HUES64 (cell line): ENCODE measurements around the gene PARN.
A peak's percentile ranks its signal among the peaks of the same experiment; 100 is the strongest.
"Not testable (repeated sequence)": the region's sequence is repeated elsewhere in the genome, so short reads cannot be mapped to it uniquely, and the experiment has no call there.

Source experiments
- H3K27ac ChIP-seq: 2 replicates; pipeline ENCODE4 v1.7.0; 2013; ENCODE audit warnings: low read depth, low read length, inconsistent platforms
- H3K27me3 ChIP-seq: 2 replicates; pipeline ENCODE4 v1.6.1; 2013; ENCODE audit warnings: mild to moderate bottlenecking, low read length; ENCODE audit not compliant: insufficient read depth
- H3K36me3 ChIP-seq: 2 replicates; pipeline ENCODE4 v1.6.1; 2013; ENCODE audit warnings: mild to moderate bottlenecking, low read length; ENCODE audit not compliant: insufficient read depth
- H3K4me1 ChIP-seq: 2 replicates; pipeline ENCODE4 v1.6.1; 2013; ENCODE audit warnings: mild to moderate bottlenecking, low read length, moderate library complexity; ENCODE audit not compliant: insufficient read depth
- H3K4me3 ChIP-seq: 2 replicates; pipeline ENCODE4 v1.5.1; 2013; ENCODE audit warnings: mild to moderate bottlenecking, low read length, moderate library complexity
- H3K9ac ChIP-seq: 2 replicates; pipeline ENCODE4 v1.6.1; 2013; ENCODE audit warnings: mild to moderate bottlenecking, low read depth, low read length
- H3K9me3 ChIP-seq: 2 replicates; pipeline ENCODE4 v1.6.1; 2013; ENCODE audit warnings: low read depth, low read length; ENCODE audit not compliant: insufficient read depth
- WGBS: fragments of 150-250, 120-280 bp; methylation state at CpG from one replicate; pipeline ENCODE4 v1.1.7; 2013; ENCODE audit warnings: missing lambda C conversion rate; 5-methylcytosine and 5-hydroxymethylcytosine counted together

PARN gene

GRCh38 chr16:14428043-14428442 is 202.0 kb downstream of the PARN start:
- Histone ChIP-seq H3K36me3 (peaks cover 6% of the 10 kb centered on the region), H3K4me1 (peaks cover 10% of the 10 kb centered on the region), H3K9ac (no peak overlapping the region), H3K4me3 (no peak overlapping the region), H3K27me3 (no peaks in the 10 kb centered on the region), H3K27ac (0 out of 2 replicates have a peak overlapping the region, but pooled peaks have one; percentile 22), H3K9me3 (no peaks in the 10 kb centered on the region)
- 95% methylated on average over 2 of the region's 4 CpGs for WGBS

- H3K36me3 ChIP-seq, result peaks cover 4% of the 10 kb centered on the region
- no peak overlapping the region for H3K4me3 ChIP-seq
- H3K4me1 ChIP-seq, result peaks cover 10% of the 10 kb centered on the region
- no peaks in the 10 kb centered on the region for H3K27me3 ChIP-seq
- H3K27ac ChIP-seq, result no peak overlapping the region
- no peaks in the 10 kb centered on the region for H3K9me3 ChIP-seq
- WGBS, result 83% methylated on average over 9 of the region's 9 CpGs
- no peak overlapping the region for H3K9ac ChIP-seq
Observed at GRCh38 chr16:14427371-14427948, 202.6 kb downstream of the PARN start.

- WGBS, result 93% methylated on average over 4 of the region's 4 CpGs
- H3K4me3 ChIP-seq, result no peak overlapping the region
- H3K27me3 ChIP-seq, result no peaks in the 10 kb centered on the region
- H3K36me3 ChIP-seq, result no peaks in the 10 kb centered on the region
- H3K9ac ChIP-seq, result no peak overlapping the region
- no peaks in the 10 kb centered on the region for H3K9me3 ChIP-seq
- H3K27ac ChIP-seq, result no peak overlapping the region
- H3K4me1 ChIP-seq, result peaks cover 10% of the 10 kb centered on the region
Observed at GRCh38 chr16:14424595-14424994, 205.5 kb downstream of the PARN start.

DNA sequence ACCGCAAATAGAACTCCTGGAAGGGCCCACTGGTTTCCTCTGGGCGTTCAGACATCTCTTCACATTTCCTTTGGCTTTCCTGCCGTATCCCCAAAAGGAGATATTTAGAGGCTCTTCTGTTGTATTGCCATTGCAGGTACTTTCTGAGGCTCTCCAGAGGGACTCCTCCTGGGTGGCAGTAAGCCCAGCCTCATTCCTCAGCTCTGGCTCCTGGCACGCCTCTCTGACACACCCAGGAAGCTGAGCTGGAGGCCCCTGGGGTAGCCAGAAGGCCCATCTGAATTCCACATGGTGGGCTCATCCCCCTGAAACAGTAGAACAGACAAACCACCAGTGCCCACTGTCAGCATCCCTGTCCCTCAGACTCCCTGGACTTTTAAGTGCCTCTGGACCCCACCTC is 206.7 kb downstream of the PARN start:
- Histone ChIP-seq H3K4me3 (no peak overlapping the region), H3K9ac (no peak overlapping the region), H3K9me3 (no peaks in the 10 kb centered on the region), H3K27me3 (no peaks in the 10 kb centered on the region), H3K4me1 (peaks cover 10% of the 10 kb centered on the region), H3K36me3 (no peaks in the 10 kb centered on the region), H3K27ac (no peak overlapping the region)
- 97% methylated on average over 4 of the region's 4 CpGs for WGBS

GRCh38 chr16:14420721-14421488 is 209.2 kb downstream of the PARN start:
- no peaks in the 10 kb centered on the region for H3K27me3 ChIP-seq
- no peak overlapping the region for H3K9ac ChIP-seq
- H3K36me3 ChIP-seq, result no peaks in the 10 kb centered on the region
- no peaks in the 10 kb centered on the region for H3K4me1 ChIP-seq
- 93% methylated on average over 18 of the region's 18 CpGs for WGBS
- no peak overlapping the region for H3K27ac ChIP-seq
- no peak overlapping the region for H3K4me3 ChIP-seq
- no peaks in the 10 kb centered on the region for H3K9me3 ChIP-seq

DNA sequence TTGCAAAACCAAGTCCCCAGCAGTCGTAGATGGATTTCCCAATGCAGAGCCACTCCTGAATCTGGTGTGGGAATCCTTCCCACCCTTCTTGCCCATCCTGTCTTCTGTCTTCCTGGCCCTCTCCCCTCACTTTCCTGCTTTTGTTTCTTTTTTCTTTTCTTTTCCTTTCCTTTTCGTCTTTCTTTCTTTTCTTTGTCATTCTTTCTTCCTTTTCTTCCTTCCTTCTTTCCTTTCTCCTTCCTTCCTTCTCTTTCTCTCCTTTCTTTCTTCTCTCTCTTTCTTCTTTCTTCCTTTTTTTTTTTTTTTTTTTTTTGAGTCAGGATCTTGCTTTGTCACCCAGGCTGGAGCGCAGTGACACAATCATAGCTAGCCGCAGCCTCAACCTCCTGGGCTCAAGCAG is 209.8 kb downstream of the PARN start:
- H3K36me3 ChIP-seq, H3K4me3 ChIP-seq, H3K9me3 ChIP-seq, H3K9ac ChIP-seq, H3K27ac ChIP-seq, H3K27me3 ChIP-seq, H3K4me1 ChIP-seq: not testable (repeated sequence)
- WGBS, result 92% methylated on average over 4 of the region's 4 CpGs

DNA sequence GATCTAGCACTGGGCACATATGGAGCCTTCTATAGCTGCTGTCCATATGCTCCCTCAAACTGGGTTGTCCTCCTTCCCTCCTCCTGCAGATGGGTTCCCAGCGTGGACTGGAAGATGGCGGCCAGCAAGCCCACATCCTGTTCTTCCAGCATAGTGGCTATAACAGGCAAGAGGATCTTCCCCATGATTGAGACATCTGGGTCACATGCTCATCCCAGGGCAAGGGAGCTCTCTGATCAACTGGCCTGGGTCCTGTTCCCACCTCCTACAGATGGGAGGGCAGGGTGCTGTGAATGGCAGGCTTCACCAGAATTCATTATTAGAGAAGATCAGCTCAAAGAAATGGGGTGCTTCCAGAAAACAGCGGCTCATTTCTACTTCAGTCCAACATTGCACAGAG is 210.2 kb downstream of the PARN start:
- H3K9ac ChIP-seq, result no peak overlapping the region
- whole genome bisulfite sequencing, result 98% methylated on average over 3 of the region's 3 CpGs
- H3K4me1 ChIP-seq, result no peaks in the 10 kb centered on the region
- no peaks in the 10 kb centered on the region for H3K27me3 ChIP-seq
- H3K4me3 ChIP-seq, result no peak overlapping the region
- no peak overlapping the region for H3K27ac ChIP-seq
- no peaks in the 10 kb centered on the region for H3K36me3 ChIP-seq
- no peaks in the 10 kb centered on the region for H3K9me3 ChIP-seq

DNA sequence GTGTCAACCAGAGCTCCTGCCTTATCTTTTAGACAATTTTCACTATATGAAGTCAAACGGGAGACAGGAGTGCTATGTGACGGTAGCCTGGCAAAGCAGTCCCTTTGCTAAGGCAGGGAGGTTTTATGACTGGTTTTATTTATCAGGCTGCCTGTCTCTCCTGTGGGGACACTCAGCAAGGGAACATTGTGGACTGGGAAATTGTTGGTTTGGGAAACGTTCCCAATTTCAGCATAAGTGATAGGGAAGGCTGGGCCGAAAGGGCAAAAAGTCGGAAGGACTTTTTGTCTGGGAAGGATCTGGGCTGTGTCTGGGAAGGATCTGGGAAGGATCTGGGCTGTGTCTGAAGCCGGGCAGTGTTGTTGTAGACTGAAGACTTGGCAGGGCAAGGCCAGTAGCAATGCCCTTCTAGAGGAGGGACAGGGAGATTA is 211.2 kb downstream of the PARN start:
- Histone ChIP-seq H3K9me3 (no peaks in the 10 kb centered on the region), H3K9ac (no peak overlapping the region), H3K27me3 (no peaks in the 10 kb centered on the region), H3K4me3 (no peak overlapping the region), H3K27ac (no peak overlapping the region), H3K36me3 (no peaks in the 10 kb centered on the region), H3K4me1 (no peaks in the 10 kb centered on the region)
- 90% methylated on average over 6 of the region's 6 CpGs for WGBS

DNA sequence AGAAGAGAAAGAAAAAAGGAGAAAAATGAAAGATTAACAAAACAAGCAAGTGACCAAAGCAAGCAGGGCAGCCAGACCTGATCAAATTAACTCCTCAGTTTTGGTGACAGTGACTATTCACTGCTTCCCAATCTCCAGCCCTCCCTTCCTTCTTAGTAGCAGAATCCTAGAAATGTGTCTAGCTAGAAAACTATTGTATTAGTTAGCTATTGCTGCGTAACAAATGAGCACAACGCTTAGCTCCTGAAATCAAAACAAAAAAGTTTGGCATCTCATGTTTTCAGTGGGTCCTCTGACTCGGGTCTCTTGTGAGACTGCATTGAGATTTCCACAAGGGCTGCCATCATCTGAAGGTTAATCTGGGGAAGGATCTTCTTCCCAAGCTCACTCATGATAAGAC is 213.9 kb downstream of the PARN start:
- Histone ChIP-seq H3K27me3 (no peaks in the 10 kb centered on the region), H3K4me1 (no peaks in the 10 kb centered on the region), H3K36me3 (no peaks in the 10 kb centered on the region), H3K9me3 (no peaks in the 10 kb centered on the region), H3K4me3 (no peak overlapping the region), H3K27ac (no peak overlapping the region), H3K9ac (no peak overlapping the region)
- 97% methylated on average over 3 of the region's 3 CpGs for WGBS

DNA sequence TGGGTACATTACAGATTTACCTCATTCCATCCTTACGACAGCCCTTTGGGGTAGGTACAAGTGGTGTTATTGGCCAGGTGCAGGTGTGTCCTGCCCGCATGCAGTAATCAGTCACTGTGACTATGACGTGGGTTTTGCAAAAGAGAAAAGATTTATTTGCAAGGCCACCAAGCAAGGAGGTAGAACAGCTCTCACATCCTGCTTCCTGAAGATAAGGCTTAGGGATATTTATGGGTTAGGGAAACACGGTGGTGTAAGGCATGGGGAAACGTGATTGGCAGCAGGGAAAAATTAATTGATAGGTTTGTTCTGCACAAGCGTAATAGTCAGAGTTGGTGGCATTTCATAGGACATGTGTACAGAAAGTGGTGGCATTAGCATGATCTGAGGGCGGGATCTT is 214.8 kb downstream of the PARN start:
- 91% methylated on average over 7 of the region's 7 CpGs for WGBS
- Histone ChIP-seq H3K9ac (no peak overlapping the region), H3K4me3 (no peak overlapping the region), H3K9me3 (no peaks in the 10 kb centered on the region), H3K4me1 (no peaks in the 10 kb centered on the region), H3K36me3 (no peaks in the 10 kb centered on the region), H3K27ac (no peak overlapping the region), H3K27me3 (no peaks in the 10 kb centered on the region)

- Histone ChIP-seq H3K9me3 (no peaks in the 10 kb centered on the region), H3K27ac (no peak overlapping the region), H3K27me3 (no peaks in the 10 kb centered on the region), H3K36me3 (no peaks in the 10 kb centered on the region), H3K4me1 (no peaks in the 10 kb centered on the region), H3K9ac (no peak overlapping the region), H3K4me3 (no peak overlapping the region)
- 95% methylated on average over 5 of the region's 5 CpGs for WGBS
Observed at GRCh38 chr16:14409563-14409962, 220.5 kb downstream of the PARN start.
